Coronary artery (tissue), 2 donors: Measurements from ENCODE around the gene DYSF.

ENCODE experiments used
- DNase-seq: peaks from one replicate; pipeline ENCODE4 v3.0.0-alpha.2; 2017; ENCODE audit warnings: low spot score
- H3K27ac ChIP-seq, 2 donors: fragments of 200-600 bp; sonication (generic); one replicate each; pipeline ENCODE4 v1.5.1; 2016 to 2019
- H3K4me3 ChIP-seq: fragments of 200-600 bp; sonication (generic); 2 replicates; pipeline ENCODE4 v1.5.1; 2016; ENCODE audit warnings: mild to moderate bottlenecking, moderate library complexity
- TF ChIP-seq, protein P1 (sequence below): fragments of 200-600 bp; sonication (generic); IDR thresholded peaks from one replicate; pipeline ENCODE4 v1.5.1; 2019; ENCODE audit warnings: antibody characterized with exemption

Gene DYSF

DNA sequence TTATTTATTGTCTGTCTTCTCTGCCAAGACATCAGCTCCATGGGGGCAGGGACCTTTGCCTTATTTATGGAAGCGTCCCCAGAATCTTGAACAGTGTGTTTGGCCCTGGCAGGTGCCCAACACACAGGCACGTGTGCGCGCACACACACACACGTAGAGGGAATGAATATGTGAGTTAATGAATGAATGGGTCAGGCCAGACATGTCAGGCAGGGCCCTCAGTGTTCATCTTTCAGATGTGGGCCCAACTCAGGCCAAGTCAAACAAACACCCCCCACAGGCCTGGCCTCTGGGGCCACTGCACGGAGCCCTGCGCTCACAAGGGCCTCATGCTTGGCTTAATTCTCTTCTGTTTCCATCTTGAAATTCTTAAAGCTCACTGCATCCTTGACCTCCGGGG lies 54.1 kb downstream of the DYSF start:
- Histone ChIP-seq H3K27ac (no peak overlapping the region), H3K4me3 (no peak overlapping the region)
- TF ChIP-seq, protein P1, sequence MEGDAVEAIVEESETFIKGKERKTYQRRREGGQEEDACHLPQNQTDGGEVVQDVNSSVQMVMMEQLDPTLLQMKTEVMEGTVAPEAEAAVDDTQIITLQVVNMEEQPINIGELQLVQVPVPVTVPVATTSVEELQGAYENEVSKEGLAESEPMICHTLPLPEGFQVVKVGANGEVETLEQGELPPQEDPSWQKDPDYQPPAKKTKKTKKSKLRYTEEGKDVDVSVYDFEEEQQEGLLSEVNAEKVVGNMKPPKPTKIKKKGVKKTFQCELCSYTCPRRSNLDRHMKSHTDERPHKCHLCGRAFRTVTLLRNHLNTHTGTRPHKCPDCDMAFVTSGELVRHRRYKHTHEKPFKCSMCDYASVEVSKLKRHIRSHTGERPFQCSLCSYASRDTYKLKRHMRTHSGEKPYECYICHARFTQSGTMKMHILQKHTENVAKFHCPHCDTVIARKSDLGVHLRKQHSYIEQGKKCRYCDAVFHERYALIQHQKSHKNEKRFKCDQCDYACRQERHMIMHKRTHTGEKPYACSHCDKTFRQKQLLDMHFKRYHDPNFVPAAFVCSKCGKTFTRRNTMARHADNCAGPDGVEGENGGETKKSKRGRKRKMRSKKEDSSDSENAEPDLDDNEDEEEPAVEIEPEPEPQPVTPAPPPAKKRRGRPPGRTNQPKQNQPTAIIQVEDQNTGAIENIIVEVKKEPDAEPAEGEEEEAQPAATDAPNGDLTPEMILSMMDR, result no peak
- no peak for DNase-seq

- Histone ChIP-seq H3K4me3 (no peak overlapping the region), H3K27ac (no peak overlapping the region)
- TF ChIP-seq, protein P1, result peak; percentile 88
- DNase-seq, result no peak
Measured at GRCh38 chr2:71510196-71510807, 56.9 kb downstream of the DYSF start.

DNA sequence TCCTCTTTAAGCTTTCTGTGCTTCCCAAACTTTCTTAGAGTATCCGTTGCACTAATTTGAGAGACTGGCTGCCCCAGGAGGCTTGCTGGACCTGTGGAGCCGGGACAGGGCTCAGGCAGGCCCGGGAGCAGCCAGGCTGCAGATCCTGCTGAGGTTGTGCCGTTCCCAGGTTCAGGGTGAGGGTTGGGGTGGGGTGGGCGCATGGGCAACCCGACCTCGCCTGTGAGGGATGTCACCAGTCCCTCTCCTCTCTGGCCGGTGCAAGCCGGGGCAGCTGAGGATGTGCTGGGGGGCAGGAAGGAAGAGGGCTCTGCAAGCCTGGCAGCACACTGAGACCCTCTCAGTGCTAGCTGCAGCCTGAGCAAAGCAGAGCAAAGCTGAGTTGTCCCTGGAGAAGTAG lies 57.6 kb downstream of the DYSF start:
- no peak overlapping the region for H3K4me3 ChIP-seq
- TF ChIP-seq, protein P1, result no peak
- DNase-seq, result no peak

GRCh38 chr2:71511776-71512175 lies 58.4 kb downstream of the DYSF start:
- H3K4me3 ChIP-seq, result no peak overlapping the region
- H3K27ac ChIP-seq, result no peak overlapping the region
- DNase-seq, result no peak
- TF ChIP-seq, protein P1, result no peak

More for the DNA sequence above, 57.6 kb downstream of the DYSF start:
- no peak overlapping the region for H3K27ac ChIP-seq

DNA sequence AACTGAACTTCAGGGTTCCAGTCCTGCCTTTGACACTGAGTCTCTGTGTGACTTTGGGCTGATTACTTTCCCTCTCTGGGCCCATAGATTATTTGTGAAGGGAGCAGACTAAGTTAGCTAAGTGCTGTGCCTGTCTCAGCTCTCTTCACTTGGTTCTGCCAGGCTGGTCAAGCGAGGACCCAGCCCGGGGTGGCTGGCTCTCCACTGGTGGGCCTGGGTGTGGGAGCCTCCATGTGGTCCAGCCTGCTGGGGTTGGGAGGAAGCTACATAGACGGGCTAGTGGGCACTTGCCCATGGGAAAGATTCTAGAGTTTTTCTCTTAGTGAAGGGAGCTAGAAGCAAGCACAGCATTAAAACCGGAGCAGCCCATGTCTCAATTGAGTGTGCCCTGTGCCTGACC lies 59.0 kb downstream of the DYSF start:
- Histone ChIP-seq H3K27ac (no peak overlapping the region), H3K4me3 (no peak overlapping the region)
- no peak for DNase-seq
- TF ChIP-seq, protein P1, result no peak

DNA sequence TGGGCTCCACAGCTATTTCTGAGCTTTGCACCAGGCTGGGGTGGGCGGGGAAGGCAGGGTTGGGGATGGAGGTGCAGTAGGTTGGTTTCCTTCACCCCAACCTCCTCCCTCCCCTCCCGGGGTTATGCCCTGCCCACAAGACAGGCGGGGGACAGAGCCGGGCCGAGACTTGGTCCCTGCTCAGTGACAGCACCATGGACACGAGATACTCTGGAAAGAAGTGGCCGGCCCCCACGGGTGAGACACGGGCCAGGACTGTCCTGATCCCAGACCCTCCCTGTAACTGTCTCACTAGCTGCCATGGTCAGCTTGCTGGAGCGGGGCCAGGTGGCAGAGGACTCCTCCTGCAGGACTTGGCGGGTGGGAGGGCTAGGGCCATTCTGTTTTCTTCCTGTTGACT lies 59.7 kb downstream of the DYSF start:
- Histone ChIP-seq H3K4me3 (no peak overlapping the region), H3K27ac (no peak overlapping the region)
- TF ChIP-seq, protein P1, result no peak
- DNase-seq, result no peak

GRCh38 chr2:71513721-71514120 lies 60.4 kb downstream of the DYSF start:
- no peak for DNase-seq
- H3K4me3 ChIP-seq, result no peak overlapping the region
- H3K27ac ChIP-seq, result no peak overlapping the region
- TF ChIP-seq, protein P1, result no peak
